UCSD-AML1 (cell line): Measurements from ENCODE around the gene EML1.

Experiments used
- DNase-seq: peaks from one replicate; lab custom pipeline; 2025; ENCODE audit not compliant: unreplicated experiment; lab: John Stamatoyannopoulos, UW

The EML1 gene

GRCh38 chr14:99803106-99803775, 10.0 kb downstream of the EML1 start:
- no peak for DNase-seq

GRCh38 chr14:99803803-99804202, 10.6 kb downstream of the EML1 start:
- no peak for DNase-seq

- no peak for DNase-seq
These were observed 12.7 kb downstream of the EML1 start for GRCh38 chr14:99805757-99806439.

- DNase-seq = no peak
These were observed 13.6 kb downstream of the EML1 start for GRCh38 chr14:99806836-99807235.

- no peak for DNase-seq
These were observed 14.4 kb downstream of the EML1 start for GRCh38 chr14:99807413-99808153.

- DNase-seq = no peak
These were observed 14.9 kb downstream of the EML1 start for GRCh38 chr14:99808154-99808505.

- no peak for DNase-seq
These were observed 15.3 kb downstream of the EML1 start for GRCh38 chr14:99808515-99808914.

GRCh38 chr14:99809360-99809759, 16.1 kb downstream of the EML1 start:
- DNase-seq = no peak

GRCh38 chr14:99809859-99810558, 16.8 kb downstream of the EML1 start:
- no peak for DNase-seq

GRCh38 chr14:99810559-99810874, 17.3 kb downstream of the EML1 start:
- DNase-seq = no peak

- DNase-seq = no peak
These were observed 19.0 kb downstream of the EML1 start for GRCh38 chr14:99812096-99812750.

- no peak for DNase-seq
These were observed 19.7 kb downstream of the EML1 start for GRCh38 chr14:99812892-99813291.

GRCh38 chr14:99815696-99816095, 22.5 kb downstream of the EML1 start:
- DNase-seq = no peak

GRCh38 chr14:99816217-99816616, 23.0 kb downstream of the EML1 start:
- no peak for DNase-seq

- DNase-seq = no peak
These were observed 23.4 kb downstream of the EML1 start for GRCh38 chr14:99816642-99817041.

GRCh38 chr14:99817331-99817730, 24.1 kb downstream of the EML1 start:
- no peak for DNase-seq

- no peak for DNase-seq
These were observed 25.4 kb downstream of the EML1 start for GRCh38 chr14:99818503-99819036.

- DNase-seq = no peak
These were observed 26.3 kb downstream of the EML1 start for GRCh38 chr14:99819514-99819913.

- DNase-seq = no peak
These were observed 27.6 kb downstream of the EML1 start for GRCh38 chr14:99820702-99821331.
